OCI-LY1 (cell line): Measurements from ENCODE around the gene MED12.

Source experiments
- H2AFZ ChIP-seq: fragments of 200-600 bp; sonication (generic), shearing (Covaris generic); 2 replicates; pipeline ENCODE4 v1.6.0; 2014; ENCODE audit warnings: antibody characterized with exemption, mild to moderate bottlenecking, low read length
- H3F3A ChIP-seq: fragments of 200-600 bp; sonication (generic), shearing (Covaris generic); 2 replicates; pipeline ENCODE4 v1.6.0; 2014; ENCODE audit warnings: mild to moderate bottlenecking, antibody characterized with exemption, low read length, moderate library complexity; ENCODE audit not compliant: insufficient read depth
- H3K27ac ChIP-seq: fragments of 200-600 bp; sonication (generic); 2 replicates; pipeline ENCODE4 v1.5.1; 2014; ENCODE audit warnings: low read length, mixed run types, mild to moderate bottlenecking, low read depth; ENCODE audit not compliant: poor library complexity, severe bottlenecking
- H3K27me3 ChIP-seq: fragments of 200-600 bp; sonication (generic); 2 replicates; pipeline ENCODE4 v1.6.0; 2014; ENCODE audit warnings: antibody characterized with exemption, mild to moderate bottlenecking, low read length, moderate library complexity; ENCODE audit not compliant: insufficient read depth
- H3K36me3 ChIP-seq: fragments of 200-600 bp; sonication (generic); 2 replicates; pipeline ENCODE4 v1.6.1; 2014; ENCODE audit warnings: mild to moderate bottlenecking, antibody characterized with exemption, low read length, moderate library complexity, mixed read lengths; ENCODE audit not compliant: insufficient read depth
- H3K4me1 ChIP-seq: fragments of 200-600 bp; sonication (generic); 2 replicates; pipeline ENCODE4 v1.5.1; 2014; ENCODE audit warnings: mild to moderate bottlenecking, low read length, moderate library complexity; ENCODE audit not compliant: insufficient read depth, severe bottlenecking
- H3K4me2 ChIP-seq: fragments of 200-600 bp; sonication (generic), shearing (Covaris generic); 2 replicates; pipeline ENCODE4 v1.6.1; 2014; ENCODE audit warnings: low read length
- H3K4me3 ChIP-seq: fragments of 200-600 bp; sonication (generic); 2 replicates; pipeline ENCODE4 v1.5.1; 2014; ENCODE audit warnings: low read length, low read depth, mild to moderate bottlenecking, mixed read lengths; ENCODE audit not compliant: poor library complexity, severe bottlenecking
- H3K79me2 ChIP-seq: fragments of 200-600 bp; shearing (Covaris generic); 2 replicates; pipeline ENCODE4 v1.6.1; 2016; ENCODE audit warnings: mixed run types, low read length, mixed read lengths; ENCODE audit not compliant: insufficient read depth
- H3K9ac ChIP-seq: fragments of 200-600 bp; sonication (generic), shearing (Covaris generic); 2 replicates; pipeline ENCODE4 v1.6.1; 2014; ENCODE audit warnings: mild to moderate bottlenecking, low read length, mixed read lengths
- H3K9me2 ChIP-seq: fragments of 200-600 bp; sonication (generic), shearing (Covaris generic); 2 replicates; pipeline ENCODE4 v1.6.1; 2014; ENCODE audit warnings: low read depth, mild to moderate bottlenecking, low read length, mixed read lengths
- H3K9me3 ChIP-seq: fragments of 200-600 bp; shearing (Covaris generic); 2 replicates; pipeline ENCODE4 v1.6.1; 2014; ENCODE audit warnings: low read length, mixed read lengths
- H4K20me1 ChIP-seq: fragments of 200-600 bp; sonication (generic), shearing (Covaris generic); 2 replicates; pipeline ENCODE4 v1.6.0; 2016; ENCODE audit warnings: mild to moderate bottlenecking, low read length; ENCODE audit not compliant: insufficient read depth
- CTCF ChIP-seq: fragments of 200-600 bp; sonication (generic), shearing (Covaris generic); IDR thresholded peaks from 2 replicates; pipeline ENCODE4 v1.5.1; 2017; ENCODE audit warnings: mild to moderate bottlenecking, antibody characterized with exemption, low read length, moderate library complexity, mixed read lengths
- EZH2 ChIP-seq: fragments of 200-600 bp; sonication (generic), shearing (Covaris generic); IDR thresholded peaks from 2 replicates; pipeline ENCODE4 v1.8.0; 2017; ENCODE audit warnings: borderline replicate concordance, mixed run types, mild to moderate bottlenecking, antibody characterized with exemption, low read length, moderate library complexity, mixed read lengths

The MED12 gene

DNA sequence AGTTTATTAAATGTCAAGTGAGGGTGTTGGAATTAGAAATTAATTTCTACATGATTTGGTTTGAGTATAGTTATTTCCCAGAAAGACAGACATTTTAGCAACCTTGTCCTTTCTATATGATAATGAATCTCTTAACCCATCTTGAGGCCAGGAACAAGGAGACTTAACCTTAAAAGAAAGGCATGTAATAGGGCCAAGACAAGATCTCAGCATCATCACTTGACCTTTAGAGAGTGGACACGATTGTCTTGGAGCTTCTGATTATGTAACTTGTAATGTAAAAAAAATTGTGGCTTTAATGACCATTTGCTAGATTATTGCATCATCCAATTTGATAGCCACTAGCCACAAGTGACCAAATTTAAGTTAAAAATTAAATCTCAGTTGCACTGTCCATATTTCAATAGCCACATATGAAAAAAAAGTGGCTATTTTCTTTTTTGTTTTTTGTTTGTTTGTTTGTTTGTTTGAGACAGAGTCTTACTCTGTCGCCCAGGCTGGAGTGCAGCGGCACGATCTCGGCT lies 36.2 kb upstream of the MED12 start:
- no peaks in the 10 kb centered on the region for H3K4me1 ChIP-seq
- TF ChIP-seq EZH2 = no peak
- no peak for TF ChIP-seq CTCF
- no peak overlapping the region for H3K4me3 ChIP-seq
- no peaks in the 10 kb centered on the region for H3K27me3 ChIP-seq
- no peaks in the 10 kb centered on the region for H3K79me2 ChIP-seq
- no peak overlapping the region for H3K4me2 ChIP-seq
- H3K9ac ChIP-seq = no peak overlapping the region
- no peaks in the 10 kb centered on the region for H3K36me3 ChIP-seq
- H4K20me1 ChIP-seq = no peaks in the 10 kb centered on the region
- no peak overlapping the region for H2AFZ ChIP-seq
- no peaks in the 10 kb centered on the region for H3K9me3 ChIP-seq
- H3K9me2 ChIP-seq = no peaks in the 10 kb centered on the region
- H3K27ac ChIP-seq = no peak overlapping the region
- H3F3A ChIP-seq = no peaks in the 10 kb centered on the region

DNA sequence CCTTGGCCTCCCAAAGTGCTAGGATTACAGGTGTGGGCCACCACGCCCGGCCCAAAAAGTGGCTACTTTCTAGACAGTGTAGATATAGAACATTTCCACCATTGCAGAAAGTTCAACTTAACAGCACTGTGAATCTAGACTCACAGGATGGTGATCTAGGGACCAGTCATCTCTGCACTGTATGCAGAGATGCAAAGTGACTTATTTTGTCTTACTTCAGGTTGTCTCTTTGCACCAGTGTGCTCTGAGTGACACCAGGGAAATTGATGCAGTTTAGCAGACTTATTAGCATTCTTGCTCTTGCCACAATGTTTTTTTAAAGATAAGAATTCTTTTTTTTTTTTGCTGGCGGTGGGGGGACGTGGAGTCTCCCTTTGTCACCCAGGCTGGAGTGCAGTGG lies 35.6 kb upstream of the MED12 start:
- no peak for TF ChIP-seq CTCF
- TF ChIP-seq EZH2 = no peak
- H3F3A ChIP-seq = no peaks in the 10 kb centered on the region

GRCh38 chrX:71085900-71086299 lies 32.5 kb upstream of the MED12 start:
- Histone ChIP-seq H3K27me3 (no peaks in the 10 kb centered on the region), H3K9ac (no peak overlapping the region), H4K20me1 (no peaks in the 10 kb centered on the region), H3K4me1 (no peaks in the 10 kb centered on the region), H2AFZ (no peak overlapping the region), H3K36me3 (no peaks in the 10 kb centered on the region), H3K4me3 (no peak overlapping the region), H3K9me3 (no peaks in the 10 kb centered on the region), H3K79me2 (no peaks in the 10 kb centered on the region), H3K9me2 (no peaks in the 10 kb centered on the region), H3F3A (no peaks in the 10 kb centered on the region), H3K27ac (no peak overlapping the region), H3K4me2 (no peak overlapping the region)
- no peak for TF ChIP-seq EZH2
- no peak for TF ChIP-seq CTCF

More for the DNA sequence above, 35.6 kb upstream of the MED12 start:
- Histone ChIP-seq H3K9me3 (no peaks in the 10 kb centered on the region), H3K4me2 (no peak overlapping the region), H3K4me1 (no peaks in the 10 kb centered on the region), H3K36me3 (no peaks in the 10 kb centered on the region), H2AFZ (no peak overlapping the region), H3K27me3 (no peaks in the 10 kb centered on the region), H3K9me2 (no peaks in the 10 kb centered on the region), H3K4me3 (no peak overlapping the region), H3K9ac (no peak overlapping the region), H4K20me1 (no peaks in the 10 kb centered on the region), H3K27ac (no peak overlapping the region), H3K79me2 (no peaks in the 10 kb centered on the region)
